GM23248 (cell line): ENCODE results near the gene ESYT2. TPM values are rescaled to one million over a fixed set of nuclear protein-coding genes. Genes with fewer than 3 reads are reported as not detected.

Experiments
- DNase-seq: peaks from one replicate; pipeline ENCODE4 v3.0.0-alpha.2; 2015
- H2AFZ ChIP-seq: fragments of 200-600 bp; sonication (generic); 2 replicates; pipeline ENCODE4 v1.6.1; 2016; ENCODE audit warnings: antibody characterized with exemption
- H3F3A ChIP-seq: fragments of 200-600 bp; sonication (generic); 2 replicates; pipeline ENCODE4 v1.6.1; 2016; ENCODE audit warnings: mild to moderate bottlenecking, antibody characterized with exemption, mixed run types; ENCODE audit not compliant: insufficient read depth
- H3K27ac ChIP-seq: fragments of 200-600 bp; sonication (generic); 2 replicates; pipeline ENCODE4 v1.5.1; 2016; ENCODE audit warnings: mild to moderate bottlenecking
- H3K27me3 ChIP-seq: fragments of 200-600 bp; sonication (generic); replicated peaks from 2 replicates; pipeline ENCODE4 v1.6.1; 2016; ENCODE audit warnings: mild to moderate bottlenecking; ENCODE audit not compliant: insufficient read depth
- H3K36me3 ChIP-seq: fragments of 200-600 bp; sonication (generic); 2 replicates; pipeline ENCODE4 v1.6.1; 2016; ENCODE audit warnings: low read depth, mild to moderate bottlenecking
- H3K4me1 ChIP-seq: fragments of 200-600 bp; sonication (generic); 2 replicates; pipeline ENCODE4 v1.6.1; 2016; ENCODE audit warnings: mild to moderate bottlenecking; ENCODE audit not compliant: insufficient read depth
- H3K4me2 ChIP-seq: fragments of 200-600 bp; sonication (generic); one replicate; pipeline ENCODE4 v1.6.1; 2016; ENCODE audit warnings: mild to moderate bottlenecking; ENCODE audit not compliant: unreplicated experiment
- H3K4me3 ChIP-seq: fragments of 200-600 bp; sonication (generic); 2 replicates; pipeline ENCODE4 v1.5.1; 2016; ENCODE audit warnings: mild to moderate bottlenecking
- H3K79me2 ChIP-seq: fragments of 200-600 bp; sonication (generic); 2 replicates; pipeline ENCODE4 v1.6.1; 2016; ENCODE audit warnings: mild to moderate bottlenecking; ENCODE audit not compliant: insufficient read depth
- H3K9ac ChIP-seq: fragments of 200-600 bp; sonication (generic); 2 replicates; pipeline ENCODE4 v1.6.1; 2016; ENCODE audit warnings: mild to moderate bottlenecking
- H3K9me2 ChIP-seq: fragments of 200-600 bp; sonication (generic); 2 replicates; pipeline ENCODE4 v1.6.1; 2016; ENCODE audit warnings: mixed run types, mild to moderate bottlenecking, moderate library complexity; ENCODE audit not compliant: insufficient read depth
- H3K9me3 ChIP-seq: fragments of 200-600 bp; sonication (generic); one replicate; pipeline ENCODE4 v1.6.1; 2017; ENCODE audit warnings: low read depth
- H4K20me1 ChIP-seq: fragments of 200-600 bp; sonication (generic); 2 replicates; pipeline ENCODE4 v1.6.0; 2016; ENCODE audit not compliant: insufficient read depth
- EZH2 ChIP-seq: fragments of 200-600 bp; sonication (generic); IDR thresholded peaks from 2 replicates; pipeline ENCODE4 v1.6.1; 2018; ENCODE audit warnings: antibody characterized with exemption, mild to moderate bottlenecking; ENCODE audit not compliant: insufficient read depth, poor library complexity, severe bottlenecking
- EZH2phosphoT487 ChIP-seq: fragments of 200-600 bp; sonication (generic); IDR thresholded peaks from 2 replicates; pipeline ENCODE4 v1.6.1; 2018; ENCODE audit warnings: antibody characterized with exemption, moderate library complexity, mild to moderate bottlenecking, low read depth; ENCODE audit not compliant: insufficient read depth
- WGBS, 2 experiments: methylation state at CpG; one replicate each; pipeline ENCODE4 v1.1.6; 2015 to 2017; ENCODE audit warnings: low lambda C conversion rate in 2 of 2, low coverage in 1 of 2; ENCODE audit errors: missing lambda C conversion rate in 2 of 2; 5-methylcytosine and 5-hydroxymethylcytosine counted together
- in situ Hi-C: fragments of 300-500 bp; cut with MboI; formaldehyde crosslinking; loops from 2 replicates; pipeline ENCODE4 v1.15.0; 2020
- polyA plus RNA-seq: library from polyadenylated mRNA; unstranded; fragments of >200 nt; fragmentation: Nextera tagmentation; extraction: Ambion mirVana; gene quantifications from 2 replicates; pipeline ENCODE4 v1.2.1, GENCODE V29; 2016
- total RNA-seq: library from RNA; depleted of rRNA; stranded (reverse); fragments of >200 nt; shearing (Covaris generic); gene quantifications from 2 replicates; pipeline ENCODE4 v1.2.3, GENCODE V29; 2014

ESYT2 gene
- total and polyA plus RNA-seq, 2 experiments from 2014 or later = 49.9 to 129 TPM

GRCh38 chr7:158738841-158739240, 90.5 kb downstream of the ESYT2 start:
- Histone ChIP-seq H3K36me3 (peaks cover 62% of the 10 kb centered on the region), H4K20me1 (no peaks in the 10 kb centered on the region)
- 95 to 97% methylated on average over 15 of the region's 15 CpGs for WGBS, 2 experiments

GRCh38 chr7:158737064-158737695, 92.1 kb downstream of the ESYT2 start:
- Histone ChIP-seq H4K20me1 (no peaks in the 10 kb centered on the region), H2AFZ (no peak overlapping the region), H3F3A (peaks cover 32% of the 10 kb centered on the region), H3K27me3 (no peaks in the 10 kb centered on the region), H3K4me3 (no peak overlapping the region), H3K79me2 (no peaks in the 10 kb centered on the region), H3K4me1 (peaks cover 18% of the 10 kb centered on the region), H3K4me2 (no peak overlapping the region), H3K9me3 (no peaks in the 10 kb centered on the region), H3K27ac (no peak overlapping the region), H3K36me3 (peaks cover 76% of the 10 kb centered on the region), H3K9me2 (no peaks in the 10 kb centered on the region), H3K9ac (no peak overlapping the region)
- WGBS, 2 experiments = 88 to 89% methylated on average over 19 of the region's 19 CpGs
- no peak for TF ChIP-seq EZH2
- no peak for TF ChIP-seq EZH2phosphoT487
- in situ Hi-C loops = no loop called here
- no peak for DNase-seq

More at GRCh38 chr7:158738841-158739240, 90.5 kb downstream of the ESYT2 start:
- TF ChIP-seq EZH2 (no peak), EZH2phosphoT487 (no peak)
- DNase-seq = no peak
- H3K4me1 ChIP-seq = peaks cover 18% of the 10 kb centered on the region
- no peaks in the 10 kb centered on the region for H3K9me2 ChIP-seq
- H3K79me2 ChIP-seq = no peaks in the 10 kb centered on the region
- H3F3A ChIP-seq = peaks cover 32% of the 10 kb centered on the region
- in situ Hi-C loops = no loop called here
- no peak overlapping the region for H3K27ac ChIP-seq
- no peak overlapping the region for H3K9ac ChIP-seq
- no peak overlapping the region for H2AFZ ChIP-seq
- H3K4me3 ChIP-seq = no peak overlapping the region
- H3K9me3 ChIP-seq = no peaks in the 10 kb centered on the region
- H3K4me2 ChIP-seq = no peak overlapping the region
- H3K27me3 ChIP-seq = no peaks in the 10 kb centered on the region

- Histone ChIP-seq H3K9me2 (no peaks in the 10 kb centered on the region), H3K9ac (no peak overlapping the region), H3K79me2 (no peaks in the 10 kb centered on the region), H4K20me1 (no peaks in the 10 kb centered on the region), H2AFZ (no peak overlapping the region), H3K27me3 (no peaks in the 10 kb centered on the region), H3K4me3 (no peak overlapping the region), H3K27ac (no peak overlapping the region), H3K4me2 (no peak overlapping the region), H3K36me3 (peaks cover 67% of the 10 kb centered on the region), H3K9me3 (no peaks in the 10 kb centered on the region), H3F3A (peaks cover 21% of the 10 kb centered on the region), H3K4me1 (peaks cover 15% of the 10 kb centered on the region)
- no peak for TF ChIP-seq EZH2
- TF ChIP-seq EZH2phosphoT487 = no peak
- WGBS, 2 experiments = 96% methylated on average over 12 of the region's 12 CpGs
- in situ Hi-C loops = no loop called here
- DNase-seq = no peak
These were observed 93.4 kb downstream of the ESYT2 start for GRCh38 chr7:158735935-158736334.

GRCh38 chr7:158734861-158735260, 94.4 kb downstream of the ESYT2 start:
- Histone ChIP-seq H4K20me1 (no peaks in the 10 kb centered on the region), H3K27me3 (no peaks in the 10 kb centered on the region), H3K36me3 (peaks cover 67% of the 10 kb centered on the region), H3F3A (peaks cover 10% of the 10 kb centered on the region), H3K4me2 (no peak overlapping the region), H3K27ac (no peak overlapping the region), H3K9me3 (no peaks in the 10 kb centered on the region), H3K4me1 (peaks cover 4% of the 10 kb centered on the region), H2AFZ (no peak overlapping the region), H3K4me3 (no peak overlapping the region), H3K9ac (no peak overlapping the region), H3K9me2 (no peaks in the 10 kb centered on the region), H3K79me2 (no peaks in the 10 kb centered on the region)
- peak; percentile 33 for DNase-seq
- 89 to 90% methylated on average over 6 of the region's 6 CpGs for WGBS, 2 experiments
- in situ Hi-C loops = no loop called here
- TF ChIP-seq EZH2 (no peak), EZH2phosphoT487 (no peak)
